ENCODE data around the gene PRICKLE1. TPM values are rescaled to one million over a fixed set of nuclear protein-coding genes. Genes with fewer than 3 reads are reported as not detected.

The PRICKLE1 gene
- total RNA-seq = 9.4 and 22.2 TPM in 2 replicates

DNA sequence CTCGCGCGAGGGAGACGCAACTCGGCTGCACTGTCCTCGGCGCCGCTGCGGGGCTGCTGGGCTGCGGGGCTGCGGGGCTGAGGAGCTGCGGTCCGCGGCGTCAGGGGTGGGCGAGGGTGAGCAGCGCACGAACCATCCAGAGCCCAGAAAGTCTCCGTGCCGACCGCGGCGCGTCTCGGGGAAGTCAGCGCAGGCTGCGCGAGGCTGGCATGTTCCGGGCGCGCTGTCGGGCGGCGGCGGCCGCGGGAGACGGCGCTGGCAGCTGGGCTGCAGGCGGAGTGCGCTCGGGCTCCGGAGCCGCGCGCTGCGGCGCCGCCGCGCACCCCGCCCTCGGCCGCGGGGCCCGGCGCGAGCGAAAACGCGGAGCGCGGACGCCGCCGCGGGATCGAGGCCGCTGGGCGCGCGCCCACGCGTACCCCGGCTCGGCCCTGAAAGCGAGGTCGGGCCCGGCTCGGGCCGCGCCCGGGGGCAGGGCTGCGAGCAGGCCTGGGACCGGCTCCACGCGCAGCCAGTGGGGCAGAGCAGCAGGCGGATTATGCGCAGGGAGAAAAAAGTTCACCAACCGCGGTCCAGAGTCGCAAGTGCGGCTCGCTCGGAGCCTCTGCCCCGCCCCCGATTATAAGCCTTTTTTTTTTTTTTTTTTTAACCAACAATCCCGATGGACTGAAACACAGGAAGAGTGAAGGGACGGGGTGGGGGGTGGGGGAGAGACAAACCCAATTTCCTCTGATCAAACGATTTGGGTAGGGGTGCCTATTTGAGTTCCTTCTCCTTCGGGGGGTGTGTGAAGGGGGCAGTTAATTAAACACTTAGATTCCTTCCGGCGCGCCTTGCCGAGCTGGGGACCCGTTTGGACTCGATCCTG is at the start of gene PRICKLE1:
Gene PRICKLE1 (minus strand): TSS at position 282 of the 865 bp plus-strand sequence. CDS start 117,230 bp downstream, outside the sequence.
- peak; percentile 63 to 74 for DNase-seq (ENCODE audit: low read depth in 2 of 2)

DNA sequence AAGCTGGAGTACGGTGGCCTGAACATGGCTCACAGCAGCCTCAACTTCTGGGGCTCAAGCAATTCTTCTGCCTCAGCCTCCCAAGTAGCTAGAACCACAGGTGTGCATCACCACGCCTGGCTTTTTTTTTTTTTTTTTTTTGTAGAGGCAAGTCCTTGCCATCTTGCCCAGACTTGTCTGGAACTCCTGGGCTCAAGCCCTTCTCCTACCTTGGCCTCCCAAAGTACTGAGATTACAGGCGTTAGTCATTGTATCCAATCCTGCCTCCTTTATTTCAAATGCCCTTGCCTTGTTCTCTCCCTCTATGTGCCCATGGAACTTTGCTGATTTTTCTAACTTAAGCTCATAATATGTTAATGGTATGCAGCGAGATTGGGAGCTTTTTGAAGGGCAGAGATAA is 49.2 kb upstream of the PRICKLE1 start:
- DNase-seq (ENCODE audit: low read depth in 2 of 2) = no peak

DNA sequence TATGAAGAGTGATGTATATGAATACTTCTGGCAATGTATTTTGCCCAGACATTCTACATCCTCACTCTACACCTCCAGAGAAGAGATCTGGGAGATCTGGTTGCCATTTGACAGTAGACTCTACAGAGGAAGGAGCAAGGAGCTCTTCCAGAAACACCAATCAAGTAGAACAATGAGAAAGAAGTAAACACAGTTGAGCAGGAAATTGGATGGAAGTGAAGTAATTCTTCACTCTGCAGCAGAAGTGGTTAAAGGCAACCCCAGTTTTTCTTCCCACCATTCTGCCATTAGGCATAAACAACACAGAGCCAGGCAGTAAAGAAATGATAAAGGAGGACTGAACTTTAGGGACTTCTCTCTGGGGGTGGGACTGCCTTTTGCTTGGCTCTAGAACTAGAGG is 48.5 kb upstream of the PRICKLE1 start:
- DNase-seq (ENCODE audit: low read depth in 2 of 2) = peak in 1 of 2 donors; percentile 57

DNA sequence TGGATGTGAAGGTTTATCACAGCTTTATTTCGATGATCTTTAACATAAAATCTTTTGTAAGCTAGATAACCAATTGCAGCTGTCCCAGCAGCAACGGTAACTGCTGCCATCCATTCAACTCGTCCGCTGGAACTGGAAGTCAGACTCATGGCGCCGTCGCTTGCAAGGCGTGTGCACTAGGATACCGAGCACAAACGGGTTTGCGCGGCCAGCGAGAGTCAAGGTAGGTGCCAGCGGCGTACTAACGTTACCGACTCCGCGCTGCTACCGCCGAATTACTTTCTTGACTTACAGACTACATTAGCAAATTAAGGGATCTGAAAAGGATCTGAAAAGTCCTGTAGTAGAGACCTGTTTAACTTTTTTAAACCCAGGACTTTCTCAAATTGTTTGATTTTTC is 47.4 kb upstream of the PRICKLE1 start:
- DNase-seq (ENCODE audit: low read depth in 2 of 2) = no peak

DNA sequence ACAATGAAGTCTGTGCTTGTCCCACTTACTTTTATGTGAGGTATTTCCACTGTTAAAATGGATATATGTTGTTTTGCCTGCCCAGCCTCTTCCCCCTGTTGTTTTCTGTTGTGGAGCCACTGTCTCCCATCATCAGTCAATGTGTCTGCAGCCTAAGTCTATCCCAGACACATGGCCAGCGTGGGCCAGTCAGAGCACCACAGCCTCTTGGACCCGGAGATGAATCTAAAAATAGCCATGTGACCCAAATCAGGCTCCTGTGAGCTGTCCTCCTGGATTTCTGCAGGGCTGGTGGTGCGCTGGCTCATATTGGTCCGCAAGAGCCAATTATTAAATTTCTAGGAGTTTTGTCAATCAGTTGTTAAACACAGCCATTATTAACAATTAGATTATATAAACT is 44.0 kb upstream of the PRICKLE1 start:
- no peak for DNase-seq (ENCODE audit: low read depth in 2 of 2)

DNA sequence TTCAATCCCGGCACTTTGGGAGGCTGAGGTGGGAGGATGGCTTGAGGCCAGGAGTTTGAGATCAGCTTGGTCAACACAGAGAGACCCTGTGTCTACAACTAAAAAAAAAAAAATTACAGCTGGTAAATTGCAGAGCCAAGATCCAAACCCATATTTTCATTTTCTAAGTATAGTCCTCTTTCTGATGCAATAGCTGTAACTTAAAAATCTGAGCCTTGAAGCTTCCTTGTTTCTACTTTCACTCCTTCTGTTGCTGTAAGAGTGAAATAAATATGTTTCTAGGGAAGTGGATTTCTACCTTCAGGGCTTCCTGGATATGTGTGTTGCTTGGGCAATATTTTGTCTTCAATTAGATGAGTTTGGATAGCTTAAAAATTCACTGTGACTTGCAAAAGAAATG is 42.0 kb upstream of the PRICKLE1 start:
- no peak for DNase-seq (ENCODE audit: low read depth in 2 of 2)

DNA sequence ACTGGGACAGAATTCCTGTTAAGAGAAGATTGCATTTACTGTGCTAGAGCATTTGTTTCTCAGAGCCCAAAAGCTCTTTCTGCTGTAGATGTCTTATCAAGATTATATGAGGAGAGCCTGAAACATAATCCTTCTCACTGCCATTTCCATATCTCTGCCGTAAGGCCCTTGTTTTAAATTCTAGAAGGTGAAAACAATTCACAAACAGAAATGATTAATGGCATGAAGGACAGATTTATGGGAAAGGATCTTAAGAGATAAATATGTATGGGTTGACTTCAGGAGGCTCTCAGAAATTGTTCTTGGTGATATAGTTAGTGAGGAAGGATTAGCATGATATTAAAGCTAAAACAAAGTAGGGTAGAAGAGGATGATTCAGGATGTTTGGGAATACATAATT is 40.8 kb upstream of the PRICKLE1 start:
- no peak for DNase-seq (ENCODE audit: low read depth in 2 of 2)

DNA sequence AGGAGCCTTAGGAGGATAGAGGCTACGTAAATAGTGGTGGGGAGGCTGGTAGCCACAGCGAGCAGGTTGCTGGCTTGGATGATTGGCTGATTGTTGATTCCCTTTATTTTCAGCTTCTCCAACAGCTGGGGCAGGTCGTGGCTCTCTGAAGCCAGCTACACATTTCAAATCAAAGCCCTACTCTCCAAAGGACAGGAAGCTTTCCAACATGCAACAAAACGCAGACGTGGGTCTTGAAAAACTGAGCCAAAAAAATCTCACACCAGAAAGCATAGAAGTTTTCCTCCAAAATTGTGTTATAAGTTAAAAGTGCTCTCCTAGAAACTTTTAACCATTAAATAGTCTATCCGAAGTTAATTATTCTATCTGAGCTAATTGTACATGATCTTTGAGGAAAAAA is 37.6 kb upstream of the PRICKLE1 start:
- no peak for DNase-seq (ENCODE audit: low read depth in 2 of 2)

DNA sequence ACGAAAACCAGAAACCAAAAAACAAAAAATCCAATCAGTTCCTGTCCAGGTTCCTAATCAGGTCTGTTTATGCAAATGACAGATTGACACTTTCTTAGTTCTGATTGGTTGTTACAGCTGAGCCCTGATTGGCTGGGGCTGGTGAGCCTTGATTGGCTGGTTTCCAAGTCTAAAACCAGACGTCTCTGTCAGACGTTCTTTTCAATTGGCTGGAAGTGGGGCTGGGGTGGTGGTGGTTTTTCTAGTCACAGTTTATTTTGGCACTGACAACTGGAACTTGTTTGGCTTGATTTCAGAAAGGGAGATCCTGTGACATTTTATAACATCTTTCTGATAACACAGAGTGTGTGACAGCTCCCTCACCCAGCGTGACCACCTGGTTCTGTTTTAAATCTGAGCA is 36.1 kb upstream of the PRICKLE1 start:
- DNase-seq (ENCODE audit: low read depth in 2 of 2) = peak in 1 of 2 donors; percentile 71

DNA sequence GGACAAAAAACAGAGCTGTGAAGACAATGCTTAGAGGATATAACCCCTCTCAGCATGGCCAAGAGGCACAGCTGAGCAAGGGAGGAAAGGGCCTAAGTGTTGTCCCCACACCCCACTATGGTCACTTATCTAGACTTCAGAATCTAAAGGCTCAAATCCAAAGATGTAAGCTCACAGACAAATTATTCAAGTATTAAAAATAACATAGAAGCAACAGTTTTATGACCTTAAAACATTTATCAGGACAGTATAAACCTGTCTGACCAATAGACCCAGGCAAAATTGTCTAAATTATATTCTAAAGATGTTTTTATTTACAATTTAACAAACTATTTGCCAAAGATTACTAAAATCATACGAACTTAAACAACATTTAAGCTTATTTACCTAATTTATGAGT is 28.1 kb upstream of the PRICKLE1 start:
- peak in 1 of 2 donors; percentile 11 for DNase-seq (ENCODE audit: low read depth in 2 of 2)

DNA sequence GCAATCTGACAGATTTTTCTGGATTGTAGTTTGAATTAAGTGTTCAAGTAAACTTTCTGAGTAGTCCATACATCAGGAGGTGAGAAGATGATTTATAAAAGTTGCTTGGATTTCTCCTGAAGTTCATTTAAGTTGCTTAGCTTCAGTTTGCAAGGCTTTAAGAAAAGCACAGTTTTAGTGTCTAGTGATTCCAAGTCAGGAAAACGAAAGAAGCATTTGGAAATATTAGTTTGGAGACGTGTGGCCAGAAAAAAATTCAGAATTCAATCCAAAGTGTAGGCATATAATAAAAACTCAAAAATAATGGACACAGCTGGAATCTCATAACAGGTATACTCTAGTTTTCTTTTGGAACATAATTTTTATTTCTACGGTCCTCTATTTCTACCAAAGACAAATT is 25.5 kb upstream of the PRICKLE1 start:
- no peak for DNase-seq (ENCODE audit: low read depth in 2 of 2)

DNA sequence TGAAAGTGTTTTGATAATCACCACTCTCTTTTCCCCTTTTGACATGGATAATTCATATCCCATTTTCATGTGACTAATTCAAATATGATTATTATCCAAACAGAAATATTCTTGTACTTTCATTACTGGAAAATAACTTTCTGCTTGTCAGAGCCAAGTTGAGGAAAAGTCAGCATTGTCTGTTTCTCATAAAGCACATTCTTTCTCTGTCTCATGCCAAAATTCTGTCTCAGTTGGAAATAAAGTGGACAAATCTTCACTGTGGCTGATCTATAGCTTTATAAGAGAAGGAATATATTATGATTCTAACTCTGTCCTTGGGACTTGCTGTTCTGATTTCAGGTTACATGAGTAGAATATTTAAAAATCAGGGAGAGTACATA is 22.7 kb upstream of the PRICKLE1 start:
- DNase-seq (ENCODE audit: low read depth in 2 of 2) = no peak

DNA sequence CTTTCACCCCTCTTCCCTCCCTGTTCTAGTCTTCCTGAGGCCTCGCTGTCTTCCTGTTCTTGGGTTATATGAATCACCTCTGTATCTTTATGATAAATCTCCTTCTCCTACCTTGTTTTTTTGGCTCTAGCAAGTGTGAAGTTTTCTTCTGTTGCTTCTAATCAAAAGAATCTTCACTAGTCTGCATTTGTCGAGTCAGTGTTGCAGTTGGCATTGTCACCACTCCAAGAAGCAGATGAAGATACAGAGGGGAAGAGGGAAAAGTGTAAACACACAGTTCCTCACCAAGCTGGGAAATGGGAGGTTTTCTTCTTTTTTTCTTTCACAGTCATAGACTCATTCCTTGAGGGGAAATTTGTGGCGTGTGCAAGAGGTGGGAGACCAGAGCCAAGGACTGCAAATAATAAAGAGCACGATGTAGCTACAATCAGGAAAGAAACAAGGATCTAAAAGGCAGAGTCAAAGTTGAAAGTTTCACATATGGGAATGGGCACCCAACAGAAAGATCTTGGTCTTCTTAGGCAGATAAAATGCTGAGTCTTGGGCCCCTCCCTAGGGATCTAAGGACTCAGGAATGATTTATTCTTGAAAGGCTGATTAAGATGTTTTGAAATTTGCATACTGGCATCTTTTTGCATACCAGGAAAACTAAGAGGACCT is 22.2 kb upstream of the PRICKLE1 start:
- DNase-seq (ENCODE audit: low read depth in 2 of 2) = no peak

DNA sequence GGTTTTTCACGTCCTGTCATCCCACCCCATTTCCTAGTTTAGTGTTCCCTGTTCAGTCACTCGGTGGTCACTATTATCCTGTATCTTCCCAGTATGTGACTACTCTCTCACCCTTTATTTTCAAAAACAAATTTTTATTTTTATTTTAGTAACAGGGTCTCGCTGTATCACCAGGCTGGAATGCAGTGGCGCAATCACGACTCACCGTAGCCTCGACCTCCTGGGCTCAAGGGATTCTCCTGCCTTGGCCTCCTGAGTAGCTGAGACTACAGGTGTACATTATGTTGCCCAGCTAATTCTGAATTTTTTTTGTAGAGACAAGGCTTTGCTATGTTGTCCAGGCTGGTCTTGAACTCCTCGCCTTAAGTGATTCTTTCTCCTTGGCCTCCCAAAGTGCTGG is 20.1 kb upstream of the PRICKLE1 start:
- DNase-seq (ENCODE audit: low read depth in 2 of 2) = no peak

DNA sequence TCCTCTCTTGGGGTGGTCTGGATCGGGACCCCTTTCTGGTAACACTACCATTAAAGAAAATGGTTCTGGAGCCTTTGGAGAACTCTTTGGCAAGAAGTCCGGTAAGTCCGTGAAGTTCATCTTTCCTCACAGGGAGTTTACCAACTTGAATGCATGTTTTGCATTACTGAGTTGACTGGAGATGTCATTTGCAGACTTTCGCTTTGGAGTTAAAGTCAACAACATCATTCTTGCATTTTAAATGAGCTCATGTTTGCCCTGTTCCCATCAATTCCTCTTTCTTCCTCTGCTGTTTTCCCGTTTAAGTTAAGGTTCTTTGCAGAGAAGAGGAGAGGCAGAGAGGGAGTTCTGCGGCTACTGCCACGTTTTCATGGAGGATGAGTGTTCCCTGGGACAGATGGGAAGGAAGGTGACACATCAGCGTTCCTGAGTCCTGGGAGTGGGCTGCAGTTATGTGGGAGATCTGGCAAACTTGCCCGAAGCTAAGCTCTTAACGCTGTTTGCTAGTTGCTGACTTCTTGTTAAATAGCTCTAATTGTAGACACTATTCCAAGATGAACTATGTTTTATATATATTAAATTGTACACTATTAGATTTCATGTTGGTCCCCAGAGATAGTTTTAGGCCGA is 18.8 kb upstream of the PRICKLE1 start:
- no peak for DNase-seq (ENCODE audit: low read depth in 2 of 2)

DNA sequence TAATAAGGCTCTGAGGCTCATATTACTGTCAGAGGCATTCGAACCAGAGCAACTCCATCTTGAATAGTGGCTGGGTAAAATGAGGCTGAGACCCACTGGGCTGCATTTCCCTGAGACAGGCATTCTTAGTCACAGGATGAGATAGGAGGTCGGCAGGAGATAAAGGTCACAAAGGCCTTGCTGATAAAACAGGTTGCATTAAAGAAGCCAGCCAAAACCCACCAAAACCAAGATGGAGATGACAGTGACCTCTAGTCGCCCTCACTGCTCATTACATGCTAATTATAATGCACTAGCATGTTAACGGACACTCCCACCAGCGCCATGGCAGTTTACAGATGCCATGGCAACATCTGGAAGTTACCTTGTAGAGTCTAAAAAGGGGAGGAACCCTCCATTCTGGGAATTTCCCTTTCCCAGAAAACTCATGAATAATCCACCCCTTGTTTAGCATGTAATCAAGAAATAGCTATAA is 18.1 kb upstream of the PRICKLE1 start:
- DNase-seq (ENCODE audit: low read depth in 2 of 2) = no peak

DNA sequence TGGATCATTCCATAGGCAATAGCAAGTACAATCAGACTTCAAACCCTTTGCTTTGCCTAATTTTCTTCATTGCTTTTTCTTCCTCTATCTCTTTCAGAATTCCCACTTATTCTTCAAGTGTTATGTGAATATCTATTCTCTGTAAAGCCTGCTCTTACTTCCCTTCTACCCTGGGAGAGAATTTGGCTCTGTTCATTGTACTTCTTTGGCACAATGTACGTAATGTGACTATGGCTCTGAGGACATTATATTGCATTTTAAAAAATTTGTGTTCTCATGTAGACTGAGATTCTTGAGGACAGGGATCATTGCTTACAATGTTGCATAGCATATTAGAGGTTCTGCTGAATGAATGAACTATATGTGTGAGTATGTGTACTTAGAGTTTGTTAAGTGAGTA is 16.9 kb upstream of the PRICKLE1 start:
- no peak for DNase-seq (ENCODE audit: low read depth in 2 of 2)

DNA sequence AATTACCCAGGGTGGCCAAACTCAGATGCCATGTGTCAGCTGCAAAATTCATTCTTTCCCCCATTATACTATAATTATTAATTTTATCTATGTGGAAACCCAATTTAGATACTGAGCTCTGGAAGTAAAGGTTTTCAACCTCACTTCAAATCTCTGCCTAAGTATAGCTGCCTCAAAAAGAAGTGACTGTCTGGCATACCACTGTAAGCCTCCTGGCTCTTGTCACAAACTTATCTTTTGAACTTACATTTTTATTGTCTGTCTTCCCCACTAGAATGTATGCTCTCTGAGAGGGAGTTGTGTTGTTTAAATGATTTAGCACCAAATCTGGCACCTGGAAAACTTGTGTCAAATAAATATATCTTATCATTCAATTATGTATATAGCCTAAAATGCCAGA is 16.1 kb upstream of the PRICKLE1 start:
- no peak for DNase-seq (ENCODE audit: low read depth in 2 of 2)

DNA sequence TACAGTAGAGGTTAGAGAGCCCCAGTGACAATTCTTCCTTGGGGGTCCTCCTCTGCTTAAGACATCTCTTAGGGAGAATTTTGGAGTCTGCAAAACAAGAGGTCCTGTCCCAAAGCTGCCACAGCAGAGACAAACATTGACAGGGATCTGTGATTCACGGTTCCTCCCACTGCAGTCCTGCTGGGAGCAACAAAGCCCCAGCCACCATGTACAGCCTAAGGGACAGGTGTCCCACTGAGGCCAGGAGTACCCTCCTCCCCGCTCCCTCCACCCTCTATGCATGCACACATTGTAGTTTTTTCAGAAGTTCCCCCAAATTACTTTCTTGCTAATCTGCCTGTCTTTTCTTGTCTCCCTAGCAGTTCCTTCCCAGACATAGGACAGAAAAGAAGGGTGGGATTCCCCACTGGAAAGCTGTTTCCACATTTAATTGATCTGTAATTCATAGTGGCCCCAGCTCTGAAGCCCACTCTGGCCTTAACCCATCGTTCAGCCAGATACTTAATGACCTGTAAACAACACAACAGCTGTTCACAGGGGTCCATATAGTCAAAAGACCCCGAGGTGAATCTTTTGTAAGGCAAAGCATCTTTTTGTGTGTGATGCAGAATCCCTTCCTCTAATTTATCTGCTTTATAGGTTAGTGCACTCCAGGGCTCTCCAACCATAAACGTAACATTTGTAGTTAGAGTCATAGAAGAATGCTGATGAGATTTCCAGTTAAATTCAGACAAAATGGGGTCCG is 13.9 kb upstream of the PRICKLE1 start:
- DNase-seq (ENCODE audit: low read depth in 2 of 2) = no peak

DNA sequence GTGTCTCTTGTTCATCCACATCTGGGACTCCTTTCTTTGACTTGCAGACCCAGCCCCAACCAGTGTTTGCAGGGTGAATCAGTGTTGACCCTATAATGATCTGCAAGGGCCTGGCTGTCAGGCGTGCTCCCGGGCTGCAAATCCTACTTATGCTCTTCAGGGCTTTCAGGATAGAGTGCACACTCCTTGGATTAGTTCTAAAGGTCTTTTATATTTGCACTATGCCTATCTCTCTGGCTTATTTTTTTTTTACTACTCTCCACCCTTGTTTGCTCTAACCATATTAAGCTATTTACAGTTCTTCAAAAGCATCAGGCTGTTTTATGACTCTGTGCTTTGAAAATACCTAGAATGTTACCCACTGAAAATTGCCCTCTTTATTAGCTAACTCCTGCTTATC is 4.3 kb upstream of the PRICKLE1 start:
- DNase-seq (ENCODE audit: low read depth in 2 of 2) = no peak

DNA sequence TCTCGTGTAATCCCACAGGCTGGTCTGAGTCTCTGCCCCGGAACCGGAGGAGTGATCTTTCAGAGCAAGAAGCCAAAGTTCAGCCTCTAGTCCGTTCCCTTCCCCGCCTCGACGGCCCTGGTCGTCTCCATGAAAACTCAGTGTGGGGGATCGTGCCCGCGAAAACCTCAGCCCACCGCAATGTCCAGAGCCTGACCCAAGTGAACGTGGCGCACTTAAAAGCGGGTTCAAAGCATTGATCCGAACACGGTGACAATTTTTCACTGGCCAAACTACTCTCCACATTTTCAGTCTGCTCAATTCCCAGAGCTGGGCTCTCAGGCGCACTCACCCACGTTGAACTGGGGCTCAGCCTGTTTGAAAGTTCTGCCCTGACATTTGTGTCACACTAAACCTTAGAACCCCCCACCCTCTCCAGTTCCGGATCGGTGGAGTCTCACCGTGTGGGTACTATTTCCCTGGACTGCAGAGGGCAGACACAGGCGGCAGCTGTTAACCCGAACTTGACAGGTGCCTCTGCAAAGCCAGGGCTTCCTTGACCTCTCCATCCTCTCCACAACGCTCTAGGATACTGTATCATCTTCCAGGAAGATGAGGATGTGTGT is 886 bp upstream of the PRICKLE1 start:
- DNase-seq (ENCODE audit: low read depth in 2 of 2) = peak; percentile 18 to 20
